ENCODE results near the gene PTPRN2. TPM values are rescaled to one million over a fixed set of nuclear protein-coding genes. Genes with fewer than 3 reads are reported as not detected.
"Not testable (repeated sequence)": the region's sequence is repeated elsewhere in the genome, so short reads cannot be mapped to it uniquely, and the experiment has no call there.

The PTPRN2 gene
- polyA plus RNA-seq, 3 donors = 6.8 to 7.9 (median 7.2) TPM

GRCh38 chr7:158377800-158378623 is 209.6 kb downstream of the PTPRN2 start:
- DNase-seq (ENCODE audit: low read depth in 3 of 3, low spot score in 2 of 3) = no peak

GRCh38 chr7:158376839-158377186 is 210.8 kb downstream of the PTPRN2 start:
- not testable (repeated sequence) for DNase-seq (ENCODE audit: low read depth in 3 of 3, low spot score in 2 of 3)

GRCh38 chr7:158376146-158376838 is 211.3 kb downstream of the PTPRN2 start:
- not testable (repeated sequence) for DNase-seq (ENCODE audit: low read depth in 3 of 3, low spot score in 2 of 3)

- no peak for DNase-seq (ENCODE audit: low read depth in 3 of 3, low spot score in 2 of 3)
Observed at GRCh38 chr7:158375034-158375433, 212.6 kb downstream of the PTPRN2 start.

- DNase-seq (ENCODE audit: low read depth in 3 of 3, low spot score in 2 of 3) = no peak
Observed at GRCh38 chr7:158374586-158374985, 213.0 kb downstream of the PTPRN2 start.

- DNase-seq (ENCODE audit: low read depth in 3 of 3, low spot score in 2 of 3) = no peak
Observed at GRCh38 chr7:158374146-158374545, 213.5 kb downstream of the PTPRN2 start.

- no peak for DNase-seq (ENCODE audit: low read depth in 3 of 3, low spot score in 2 of 3)
Observed at GRCh38 chr7:158373476-158374133, 214.0 kb downstream of the PTPRN2 start.

GRCh38 chr7:158372400-158373342 is 215.0 kb downstream of the PTPRN2 start:
- no peak for DNase-seq (ENCODE audit: low read depth in 3 of 3, low spot score in 2 of 3)

- DNase-seq (ENCODE audit: low read depth in 3 of 3, low spot score in 2 of 3) = no peak
Observed at GRCh38 chr7:158371856-158372255, 215.8 kb downstream of the PTPRN2 start.

- DNase-seq (ENCODE audit: low read depth in 3 of 3, low spot score in 2 of 3) = no peak
Observed at GRCh38 chr7:158369866-158370265, 217.8 kb downstream of the PTPRN2 start.

- no peak for DNase-seq (ENCODE audit: low read depth in 3 of 3, low spot score in 2 of 3)
Observed at GRCh38 chr7:158369290-158369689, 218.3 kb downstream of the PTPRN2 start.

GRCh38 chr7:158368449-158368848 is 219.2 kb downstream of the PTPRN2 start:
- DNase-seq (ENCODE audit: low read depth in 3 of 3, low spot score in 2 of 3) = no peak

GRCh38 chr7:158367634-158367982 is 220.0 kb downstream of the PTPRN2 start:
- DNase-seq (ENCODE audit: low read depth in 3 of 3, low spot score in 2 of 3) = no peak

- DNase-seq (ENCODE audit: low read depth in 3 of 3, low spot score in 2 of 3) = no peak
Observed at GRCh38 chr7:158366916-158367633, 220.5 kb downstream of the PTPRN2 start.

GRCh38 chr7:158366346-158366745 is 221.3 kb downstream of the PTPRN2 start:
- DNase-seq (ENCODE audit: low read depth in 3 of 3, low spot score in 2 of 3) = no peak

GRCh38 chr7:158365267-158365666 is 222.4 kb downstream of the PTPRN2 start:
- DNase-seq (ENCODE audit: low read depth in 3 of 3, low spot score in 2 of 3) = no peak

GRCh38 chr7:158364451-158364850 is 223.2 kb downstream of the PTPRN2 start:
- DNase-seq (ENCODE audit: low read depth in 3 of 3, low spot score in 2 of 3) = no peak

GRCh38 chr7:158362912-158363905 is 224.4 kb downstream of the PTPRN2 start:
- DNase-seq (ENCODE audit: low read depth in 3 of 3, low spot score in 2 of 3) = no peak

- no peak for DNase-seq (ENCODE audit: low read depth in 3 of 3, low spot score in 2 of 3)
Observed at GRCh38 chr7:158362001-158362400, 225.6 kb downstream of the PTPRN2 start.

All from right renal cortex interstitium (tissue), 3 donors.